ENCODE results near the gene EPC1.
"Not testable (repeated sequence)": the region's sequence is repeated elsewhere in the genome, so short reads cannot be mapped to it uniquely, and the experiment has no call there.

Gene EPC1

DNA sequence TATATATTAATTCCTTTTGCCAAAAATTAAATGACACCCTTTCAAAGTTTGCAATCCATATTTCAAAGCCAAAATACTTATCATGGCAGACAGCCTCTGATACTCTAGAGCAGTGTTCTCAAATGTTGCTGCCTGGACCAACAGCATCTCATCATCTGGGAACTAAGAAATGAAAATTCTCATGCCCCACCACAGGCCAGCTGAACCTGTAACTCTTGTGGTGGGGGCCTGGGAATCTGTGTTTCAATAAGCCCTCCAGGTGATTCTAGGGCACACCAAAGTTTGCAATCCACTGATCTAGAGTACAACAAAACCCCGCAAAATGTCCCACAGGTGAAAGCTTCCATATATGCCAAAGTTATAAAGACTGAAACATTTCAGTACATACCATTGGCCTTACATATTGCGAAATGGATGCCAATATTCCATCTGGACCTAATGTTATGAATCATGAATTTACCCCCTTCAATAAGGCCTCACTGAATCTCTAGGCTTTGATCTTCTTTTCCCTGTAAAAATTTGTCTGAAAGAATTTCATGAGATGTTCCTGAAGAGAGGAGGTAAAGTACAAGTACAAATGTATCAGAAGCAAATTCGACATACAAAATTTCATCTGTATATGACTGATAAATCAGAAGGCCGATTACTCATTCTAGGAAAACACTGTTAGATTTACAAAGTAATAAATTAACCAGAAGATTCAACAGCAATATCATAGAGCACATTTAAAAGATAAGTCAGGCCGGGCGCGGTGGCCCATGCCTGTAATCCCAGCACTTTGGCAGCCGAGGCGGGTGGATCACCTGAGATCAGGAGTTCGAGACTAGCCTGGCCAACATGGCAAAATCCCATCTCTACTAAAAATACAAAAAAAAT lies 25.3 kb upstream of the EPC1 start:
- no peak for DNase-seq (ENCODE audit: low read depth in 2 of 2)

GRCh38 chr10:32371101-32371500 lies 24.1 kb upstream of the EPC1 start:
- DNase-seq (ENCODE audit: low read depth in 2 of 2) = no peak

DNA sequence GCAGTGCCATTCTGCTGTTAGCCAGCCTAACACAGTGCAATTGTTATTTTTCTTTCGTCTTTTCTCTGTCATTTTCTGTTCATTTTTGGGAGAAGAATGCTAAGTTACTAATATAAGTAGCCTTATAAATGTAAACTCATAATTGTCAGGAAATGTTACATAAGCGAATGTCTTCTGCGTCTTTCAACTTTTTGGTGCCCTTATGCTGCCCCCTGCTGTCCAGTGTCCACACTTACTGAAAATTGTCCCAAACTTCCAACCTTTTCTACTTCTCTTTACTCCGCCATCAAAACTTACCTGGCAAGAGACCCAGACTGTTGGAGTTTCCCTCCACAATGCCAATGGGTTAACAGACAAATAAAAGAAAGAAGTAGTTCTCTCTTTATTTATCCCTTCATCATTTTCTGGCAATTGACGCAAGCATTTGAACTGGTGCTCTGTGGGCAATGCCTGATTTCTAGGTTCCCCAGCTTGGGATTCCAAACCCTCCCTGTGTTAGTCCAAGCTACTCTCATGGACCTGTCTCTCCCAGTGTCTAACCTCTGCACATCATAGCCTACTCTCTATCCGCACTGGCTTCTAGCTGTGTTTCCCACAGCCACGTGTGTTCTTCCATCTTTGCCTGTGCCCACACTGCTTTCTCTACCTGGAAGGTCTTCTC lies 21.0 kb upstream of the EPC1 start:
- DNase-seq (ENCODE audit: low read depth in 2 of 2) = peak; percentile 41 to 61

DNA sequence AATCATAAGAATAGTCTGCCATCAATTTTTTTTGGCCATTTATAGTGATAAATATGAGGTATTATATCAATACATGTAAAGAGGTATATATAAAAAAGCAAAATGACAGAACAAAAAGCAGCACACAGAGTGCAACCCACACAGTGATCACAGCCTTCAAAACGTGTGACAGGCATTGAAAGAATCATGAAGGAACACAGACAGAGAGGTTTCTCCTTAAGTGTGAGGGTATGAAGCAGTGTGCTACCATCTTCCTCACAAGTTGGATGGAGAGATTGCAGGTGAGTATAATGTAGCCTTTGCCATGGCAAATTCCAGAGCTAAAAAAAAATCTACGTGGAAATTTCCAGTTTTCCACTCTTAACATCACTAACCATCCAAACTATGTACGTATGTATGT lies 19.6 kb upstream of the EPC1 start:
- no peak for DNase-seq (ENCODE audit: low read depth in 2 of 2)

- no peak for DNase-seq (ENCODE audit: low read depth in 2 of 2)
Measured at GRCh38 chr10:32366111-32366510, 19.2 kb upstream of the EPC1 start.

DNA sequence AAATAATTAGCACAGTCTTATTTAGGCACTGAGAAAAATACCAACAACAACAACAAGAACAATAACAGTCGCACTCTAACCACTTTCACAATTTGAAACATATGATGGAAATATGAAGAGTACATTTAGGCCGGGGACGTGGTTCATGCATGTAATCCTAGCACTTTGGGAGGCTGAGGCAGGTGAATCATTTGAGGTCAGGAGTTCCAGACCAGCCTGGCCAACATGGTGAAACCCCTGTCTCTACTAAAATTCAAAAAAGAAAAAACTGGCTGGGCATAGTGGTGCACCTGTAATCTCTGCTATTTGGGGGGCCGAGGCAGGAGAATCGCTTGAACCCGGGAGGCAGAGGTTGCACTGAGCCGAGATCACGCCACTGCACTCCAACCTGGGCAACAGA lies 18.4 kb upstream of the EPC1 start:
- not testable (repeated sequence) for DNase-seq (ENCODE audit: low read depth in 2 of 2)

GRCh38 chr10:32362571-32362970 lies 15.6 kb upstream of the EPC1 start:
- no peak for DNase-seq (ENCODE audit: low read depth in 2 of 2)

DNA sequence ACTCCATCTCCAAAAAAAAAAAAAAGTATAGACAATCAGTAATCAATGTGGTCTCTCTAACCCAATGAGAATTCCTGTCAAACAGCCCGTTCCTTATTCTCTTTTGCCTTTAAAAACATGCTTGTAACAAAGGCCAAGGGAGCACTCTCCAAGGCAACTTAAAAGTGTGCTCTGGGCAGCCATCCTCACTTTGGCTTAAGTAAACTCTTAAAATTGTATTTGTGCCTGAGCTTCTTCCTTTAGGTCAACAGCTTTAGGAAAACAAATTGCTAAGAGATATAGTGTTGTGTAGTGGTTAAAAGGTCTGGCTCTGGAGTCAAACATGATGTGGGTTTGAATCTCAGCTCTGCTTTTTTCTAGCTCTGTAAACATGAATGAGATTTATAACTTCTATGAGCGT lies 13.9 kb upstream of the EPC1 start:
- DNase-seq (ENCODE audit: low read depth in 2 of 2) = no peak

DNA sequence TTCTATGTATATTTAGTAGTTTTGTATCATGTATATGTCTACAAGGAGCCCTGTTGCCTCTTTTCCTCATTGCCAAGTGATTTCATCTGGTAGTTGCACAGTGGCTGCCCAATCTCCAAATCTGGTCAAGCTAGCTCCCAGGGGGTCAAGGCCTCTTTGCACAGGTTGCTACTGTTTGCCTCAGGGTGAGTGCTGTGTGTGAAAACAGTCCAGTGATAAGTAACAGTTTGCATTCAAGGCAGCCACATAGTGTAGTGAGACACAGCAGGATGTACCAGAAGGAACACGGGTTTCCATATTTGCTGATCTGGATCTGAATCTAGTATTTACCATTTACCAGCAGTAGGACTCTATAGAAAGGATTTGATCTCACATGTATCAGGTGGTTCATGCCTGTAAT lies 13.3 kb upstream of the EPC1 start:
- DNase-seq (ENCODE audit: low read depth in 2 of 2) = no peak

GRCh38 chr10:32357056-32357735 lies 10.2 kb upstream of the EPC1 start:
- no peak for DNase-seq (ENCODE audit: low read depth in 2 of 2)

DNA sequence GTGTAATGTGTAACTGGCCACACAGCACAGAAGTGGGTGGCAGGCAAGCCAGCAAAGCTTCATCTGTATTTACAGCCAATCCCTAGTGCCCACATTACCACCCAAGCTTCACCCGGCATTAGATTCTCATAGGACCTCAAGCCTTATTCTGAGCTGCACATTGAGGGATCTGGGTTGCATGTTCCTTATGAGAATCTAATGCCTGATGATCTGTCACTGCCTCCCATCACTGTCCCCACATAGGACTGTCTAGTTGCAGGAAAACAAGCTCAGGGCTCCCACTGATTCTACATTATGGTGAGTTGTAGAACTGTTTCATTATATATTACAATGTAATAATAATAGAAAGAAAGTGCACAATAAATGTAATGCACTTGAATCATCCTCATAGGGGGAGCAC lies 7.7 kb upstream of the EPC1 start:
- DNase-seq (ENCODE audit: low read depth in 2 of 2) = not testable (repeated sequence)

DNA sequence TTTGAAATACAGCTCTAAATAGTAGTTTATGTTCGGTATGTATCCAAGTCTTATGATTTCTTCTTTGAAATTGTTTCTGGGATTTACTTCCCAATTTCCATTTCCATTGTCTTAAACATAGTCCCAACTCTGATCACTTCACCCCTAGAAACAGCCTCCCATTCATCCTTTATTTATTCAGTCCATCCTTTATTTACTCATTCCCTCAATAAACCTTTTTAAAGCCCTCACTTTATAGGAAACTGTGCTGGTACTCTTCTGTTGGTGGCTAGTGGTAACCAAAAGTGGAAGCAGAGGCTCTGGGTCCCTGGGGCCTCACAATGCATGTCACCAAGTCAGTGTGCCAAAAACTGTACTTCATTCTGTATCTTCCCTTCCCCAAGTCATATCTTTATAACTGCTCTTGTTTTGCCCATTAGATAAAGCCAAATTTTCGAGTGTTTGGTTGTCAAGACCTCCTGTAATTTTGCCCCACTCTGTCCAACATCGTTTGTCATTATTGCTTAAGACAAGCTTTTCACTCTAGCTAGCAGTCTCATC lies 3.9 kb upstream of the EPC1 start:
- DNase-seq (ENCODE audit: low read depth in 2 of 2) = no peak

- DNase-seq (ENCODE audit: low read depth in 2 of 2) = no peak
Measured at GRCh38 chr10:32349968-32350738, 3.2 kb upstream of the EPC1 start.

DNA sequence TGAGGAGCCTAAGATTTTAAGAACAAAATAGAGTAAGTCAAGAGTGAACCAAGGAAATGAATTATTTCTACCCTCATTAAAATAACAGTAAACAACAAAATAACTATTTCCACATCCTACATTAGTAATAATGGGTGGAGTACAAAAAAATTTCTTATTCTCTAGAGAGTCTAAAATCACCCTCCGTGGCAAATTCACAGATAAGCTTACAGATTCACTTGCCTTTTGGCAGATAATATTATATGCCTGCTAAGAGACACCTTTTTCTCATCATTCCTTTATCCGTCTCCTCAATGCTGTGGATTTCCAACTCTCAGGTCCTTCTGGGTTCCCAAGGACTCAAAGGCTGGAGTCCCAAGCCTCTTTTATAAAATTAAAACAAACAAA lies 2.2 kb upstream of the EPC1 start:
- no peak for DNase-seq (ENCODE audit: low read depth in 2 of 2)

DNA sequence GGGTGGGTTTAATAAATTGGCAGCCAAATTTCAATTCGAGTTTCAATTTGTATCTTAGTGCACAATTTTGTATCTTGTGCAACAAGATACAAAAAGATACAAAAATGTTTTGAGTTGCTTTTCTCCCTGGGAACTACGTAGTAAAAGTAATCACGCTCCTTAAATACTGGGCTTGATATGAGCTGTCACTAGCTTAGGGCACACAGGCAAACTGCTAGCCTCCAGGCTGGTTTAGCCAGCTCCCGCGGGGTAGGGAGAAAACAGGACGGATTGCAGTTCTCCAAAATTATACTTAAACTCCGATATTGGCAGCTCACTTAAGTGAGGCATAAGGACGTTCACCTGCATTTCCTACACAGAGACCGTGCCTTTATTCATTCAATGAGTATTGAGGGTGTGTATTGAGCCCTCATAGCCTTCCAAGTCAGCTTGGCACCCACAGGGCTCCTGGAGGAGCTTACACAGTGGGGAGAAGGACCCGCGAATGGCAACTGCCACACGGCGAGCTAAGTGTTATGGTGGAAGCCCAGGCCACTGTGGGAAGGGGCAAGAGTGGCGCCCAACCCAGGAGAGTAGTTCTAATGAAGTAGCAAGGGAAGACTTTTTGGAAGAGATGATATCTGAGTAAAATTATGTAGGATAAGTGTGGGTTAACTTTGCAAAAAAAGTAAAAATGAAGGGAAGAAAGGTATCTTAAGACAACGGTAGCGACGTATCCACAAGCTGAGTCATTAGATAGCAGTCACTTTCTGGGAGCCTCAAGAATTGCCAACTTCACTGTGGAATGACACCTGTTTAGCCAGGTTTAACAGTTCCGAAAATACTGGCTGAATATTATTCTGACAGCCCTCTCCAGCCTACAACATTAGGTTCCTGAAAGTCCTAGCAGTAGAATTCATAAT lies 1.6 kb upstream of the EPC1 start:
- DNase-seq (ENCODE audit: low read depth in 2 of 2) = no peak

DNA sequence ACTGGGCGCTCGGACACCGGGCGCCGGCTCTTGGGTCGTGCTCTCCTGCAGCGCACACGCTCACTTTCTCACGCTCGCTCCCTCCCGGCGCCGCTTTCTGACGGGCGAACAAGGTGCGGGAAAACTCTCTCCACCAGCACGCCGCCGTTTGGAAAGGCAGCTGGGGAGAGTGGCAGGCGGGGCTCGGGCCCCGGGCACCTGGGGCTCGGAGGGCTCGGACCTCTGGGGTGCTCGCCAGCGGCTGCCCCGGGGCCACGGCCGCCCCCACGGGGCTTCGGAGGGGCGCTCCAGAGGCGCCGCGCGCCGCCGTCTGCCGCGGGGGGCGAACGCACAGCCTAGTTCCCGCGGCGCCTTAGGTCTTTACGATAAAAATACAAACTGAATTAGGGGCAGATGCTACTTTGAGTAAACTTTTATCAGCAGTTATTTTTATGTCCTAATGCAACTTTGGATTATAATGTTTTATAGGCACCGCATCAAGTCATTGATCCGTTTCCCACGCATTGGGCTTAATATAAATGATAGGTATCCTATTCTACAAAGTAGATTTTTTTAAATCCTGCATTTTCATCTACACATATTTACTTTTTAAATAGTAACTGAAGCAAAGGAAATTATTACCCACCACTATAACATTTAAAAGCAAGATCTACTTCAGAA lies 535 bp upstream of the EPC1 start:
- DNase-seq (ENCODE audit: low read depth in 2 of 2) = no peak

- DNase-seq (ENCODE audit: low read depth in 2 of 2) = peak; percentile 88
Measured at GRCh38 chr10:32346134-32346550, 816 bp downstream of the EPC1 start.

DNA sequence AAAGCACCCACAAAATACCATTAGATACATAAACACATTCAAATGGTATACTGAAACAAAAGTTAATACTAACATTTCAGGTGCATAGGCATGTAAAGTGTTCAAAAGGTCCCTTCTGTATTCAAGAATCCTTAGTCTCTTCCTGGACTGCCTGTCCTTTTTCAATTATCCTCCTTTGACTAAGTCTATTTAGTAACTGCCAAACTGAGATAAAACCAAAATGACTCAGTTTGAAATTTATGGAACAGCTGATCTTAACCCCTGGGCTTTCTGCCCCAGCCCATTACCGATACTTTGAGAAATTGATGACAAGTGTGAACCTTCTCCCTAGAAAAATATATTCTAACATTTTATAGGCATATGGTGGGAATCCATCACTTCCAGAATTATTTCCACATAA lies 5.4 kb downstream of the EPC1 start:
- DNase-seq (ENCODE audit: low read depth in 2 of 2) = no peak

- no peak for DNase-seq (ENCODE audit: low read depth in 2 of 2)
Measured at GRCh38 chr10:32340596-32341180, 6.3 kb downstream of the EPC1 start.

DNA sequence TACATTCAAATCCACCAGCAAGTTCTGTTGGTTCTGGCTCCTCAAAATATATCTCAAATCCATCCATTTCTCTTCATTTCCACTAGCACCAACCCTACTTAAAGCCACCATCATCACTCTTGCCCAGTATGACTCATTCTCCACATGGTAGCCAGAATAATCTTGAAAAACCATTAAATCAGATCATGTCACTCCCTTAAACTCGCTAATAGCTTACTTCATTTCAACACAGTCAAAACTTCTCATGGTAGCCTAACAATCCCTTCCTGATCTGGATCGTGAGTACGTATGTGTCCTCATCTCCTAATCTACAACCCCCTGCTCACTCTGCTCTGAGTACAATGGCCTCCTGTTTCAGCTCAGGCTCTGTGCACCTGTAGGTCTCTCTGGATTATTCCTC lies 8.7 kb downstream of the EPC1 start:
- no peak for DNase-seq (ENCODE audit: low read depth in 2 of 2)
